ENCODE data around the gene MRC2. TPM values are rescaled to one million over a fixed set of nuclear protein-coding genes. Genes with fewer than 3 reads are reported as not detected.
"Not testable (repeated sequence)": the region's sequence is repeated elsewhere in the genome, so short reads cannot be mapped to it uniquely, and the experiment has no call there.

MRC2 gene
- polyA plus RNA-seq, 3 donors, result 0.04 TPM; not detected in 2

- H3K4me2 ChIP-seq (replicated peaks; ENCODE audit: extremely low read depth, low read length, poor library complexity, severe bottlenecking), result no peak overlapping the region
- no peaks in the 10 kb centered on the region for H3K79me2 ChIP-seq (ENCODE audit: insufficient read depth, low read length)
- no peaks in the 10 kb centered on the region for H3K36me3 Mint-ChIP-seq
- H4K20me1 ChIP-seq (ENCODE audit: insufficient read depth, low read length), result no peaks in the 10 kb centered on the region
- intact Hi-C loops (cut with micrococcal nuclease), result no loop called here
- 90% methylated on average over 10 of the region's 10 CpGs for WGBS (ENCODE audit: insufficient coverage)
- DNase-seq, result no peak
- H3K27ac ChIP-seq (ENCODE audit: low read depth in 1 of 2, low read length in 2 of 2), result no peak overlapping the region
- H3K4me1 ChIP-seq (ENCODE audit: control insufficient read depth in 1 of 2, insufficient read depth in 2 of 2, low read length in 2 of 2), result peaks cover 4 to 5% of the 10 kb centered on the region in 2 donors
- H3K27me3 ChIP-seq (ENCODE audit: control insufficient read depth in 2 of 2, insufficient read depth in 2 of 2, low read length in 2 of 2), result no peaks in the 10 kb centered on the region
- TF ChIP-seq, protein P1, sequence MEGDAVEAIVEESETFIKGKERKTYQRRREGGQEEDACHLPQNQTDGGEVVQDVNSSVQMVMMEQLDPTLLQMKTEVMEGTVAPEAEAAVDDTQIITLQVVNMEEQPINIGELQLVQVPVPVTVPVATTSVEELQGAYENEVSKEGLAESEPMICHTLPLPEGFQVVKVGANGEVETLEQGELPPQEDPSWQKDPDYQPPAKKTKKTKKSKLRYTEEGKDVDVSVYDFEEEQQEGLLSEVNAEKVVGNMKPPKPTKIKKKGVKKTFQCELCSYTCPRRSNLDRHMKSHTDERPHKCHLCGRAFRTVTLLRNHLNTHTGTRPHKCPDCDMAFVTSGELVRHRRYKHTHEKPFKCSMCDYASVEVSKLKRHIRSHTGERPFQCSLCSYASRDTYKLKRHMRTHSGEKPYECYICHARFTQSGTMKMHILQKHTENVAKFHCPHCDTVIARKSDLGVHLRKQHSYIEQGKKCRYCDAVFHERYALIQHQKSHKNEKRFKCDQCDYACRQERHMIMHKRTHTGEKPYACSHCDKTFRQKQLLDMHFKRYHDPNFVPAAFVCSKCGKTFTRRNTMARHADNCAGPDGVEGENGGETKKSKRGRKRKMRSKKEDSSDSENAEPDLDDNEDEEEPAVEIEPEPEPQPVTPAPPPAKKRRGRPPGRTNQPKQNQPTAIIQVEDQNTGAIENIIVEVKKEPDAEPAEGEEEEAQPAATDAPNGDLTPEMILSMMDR (IDR thresholded peaks at IDR 0.05), result no peak
- no peak overlapping the region for H2AFZ ChIP-seq (ENCODE audit: insufficient read depth, low read depth, low read length, poor library complexity, severe bottlenecking)
- H3K9me3 Mint-ChIP-seq, result peaks cover 0 to 6% (median 5%) of the 10 kb centered on the region in 7 donors
- H3K4me3 Mint-ChIP-seq, result no peak overlapping the region
- H3K27ac Mint-ChIP-seq, result no peak overlapping the region
- no peak overlapping the region for H3K4me3 ChIP-seq (replicated peaks in 1 of 3; ENCODE audit: low read depth in 2 of 3, low read length in 3 of 3)
- no peaks in the 10 kb centered on the region for H3K36me3 ChIP-seq (replicated peaks in 1 of 2; ENCODE audit: control insufficient read depth in 1 of 2, insufficient read depth in 2 of 2, low read length in 2 of 2)
- H3K4me1 Mint-ChIP-seq, result peaks cover 9% of the 10 kb centered on the region
- peaks cover 0 to 6% (median 4%) of the 10 kb centered on the region in 3 donors for H3K27me3 Mint-ChIP-seq (ENCODE audit: low read depth in 3 of 3)
- no peak overlapping the region for H3K9ac ChIP-seq (ENCODE audit: insufficient read depth, low read length, poor library complexity, severe bottlenecking)
- no peaks in the 10 kb centered on the region for H3K9me3 ChIP-seq (replicated peaks in 1 of 2; ENCODE audit: control insufficient read depth in 1 of 2, insufficient read depth in 1 of 2, low read length in 2 of 2)
Measured at GRCh38 chr17:62696256-62696655, 68.8 kb downstream of the MRC2 start.

- no peak overlapping the region for H3K4me3 ChIP-seq (replicated peaks in 1 of 3; ENCODE audit: low read depth in 2 of 3, low read length in 3 of 3)
- H3K9ac ChIP-seq (ENCODE audit: insufficient read depth, low read length, poor library complexity, severe bottlenecking), result no peak overlapping the region
- Mint-ChIP-seq H3K9me3 (peaks cover 0 to 6% (median 5%) of the 10 kb centered on the region in 7 donors), H3K36me3 (no peaks in the 10 kb centered on the region), H3K27me3 (ENCODE audit: low read depth in 3 of 3) (peaks cover 0 to 4% (median 4%) of the 10 kb centered on the region in 3 donors), H3K4me3 (no peak overlapping the region), H3K27ac (no peak overlapping the region), H3K4me1 (peaks cover 9% of the 10 kb centered on the region)
- TF ChIP-seq, protein P1 (IDR thresholded peaks at IDR 0.05), result no peak
- H3K27ac ChIP-seq (ENCODE audit: low read depth in 1 of 2, low read length in 2 of 2), result no peak overlapping the region
- H3K9me3 ChIP-seq (replicated peaks in 1 of 2; ENCODE audit: control insufficient read depth in 1 of 2, insufficient read depth in 1 of 2, low read length in 2 of 2), result no peaks in the 10 kb centered on the region
- no peaks in the 10 kb centered on the region for H3K27me3 ChIP-seq (ENCODE audit: control insufficient read depth in 2 of 2, insufficient read depth in 2 of 2, low read length in 2 of 2)
- H3K4me1 ChIP-seq (ENCODE audit: control insufficient read depth in 1 of 2, insufficient read depth in 2 of 2, low read length in 2 of 2), result peaks cover 4 to 5% of the 10 kb centered on the region in 2 donors
- H4K20me1 ChIP-seq (ENCODE audit: insufficient read depth, low read length), result no peaks in the 10 kb centered on the region
- 97% methylated on average over 23 of the region's 27 CpGs for WGBS (ENCODE audit: insufficient coverage)
- H3K4me2 ChIP-seq (replicated peaks; ENCODE audit: extremely low read depth, low read length, poor library complexity, severe bottlenecking), result no peak overlapping the region
- no peaks in the 10 kb centered on the region for H3K79me2 ChIP-seq (ENCODE audit: insufficient read depth, low read length)
- no peak for DNase-seq
- H3K36me3 ChIP-seq (replicated peaks in 1 of 2; ENCODE audit: control insufficient read depth in 1 of 2, insufficient read depth in 2 of 2, low read length in 2 of 2), result no peaks in the 10 kb centered on the region
- intact Hi-C loops (cut with micrococcal nuclease), result no loop called here
- no peak overlapping the region for H2AFZ ChIP-seq (ENCODE audit: insufficient read depth, low read depth, low read length, poor library complexity, severe bottlenecking)
Measured at GRCh38 chr17:62696726-62697490, 69.4 kb downstream of the MRC2 start.

- H3K27ac Mint-ChIP-seq; H3K27ac ChIP-seq (ENCODE audit: low read depth in 1 of 2, low read length in 2 of 2); H3K36me3 Mint-ChIP-seq; H3K9me3 Mint-ChIP-seq; H3K4me3 Mint-ChIP-seq; H4K20me1 ChIP-seq (ENCODE audit: insufficient read depth, low read length); H2AFZ ChIP-seq (ENCODE audit: insufficient read depth, low read depth, low read length, poor library complexity, severe bottlenecking); H3K79me2 ChIP-seq (ENCODE audit: insufficient read depth, low read length); H3K27me3 Mint-ChIP-seq (ENCODE audit: low read depth in 3 of 3); H3K4me2 ChIP-seq (replicated peaks; ENCODE audit: extremely low read depth, low read length, poor library complexity, severe bottlenecking); H3K9ac ChIP-seq (ENCODE audit: insufficient read depth, low read length, poor library complexity, severe bottlenecking); H3K9me3 ChIP-seq (replicated peaks in 1 of 2; ENCODE audit: control insufficient read depth in 1 of 2, insufficient read depth in 1 of 2, low read length in 2 of 2); DNase-seq; H3K27me3 ChIP-seq (ENCODE audit: control insufficient read depth in 2 of 2, insufficient read depth in 2 of 2, low read length in 2 of 2); H3K4me1 ChIP-seq (ENCODE audit: control insufficient read depth in 1 of 2, insufficient read depth in 2 of 2, low read length in 2 of 2); H3K36me3 ChIP-seq (replicated peaks in 1 of 2; ENCODE audit: control insufficient read depth in 1 of 2, insufficient read depth in 2 of 2, low read length in 2 of 2); H3K4me3 ChIP-seq (replicated peaks in 1 of 3; ENCODE audit: low read depth in 2 of 3, low read length in 3 of 3); intact Hi-C loops (cut with micrococcal nuclease): not testable (repeated sequence)
- peaks cover 10% of the 10 kb centered on the region for H3K4me1 Mint-ChIP-seq
- 100% methylated on average over 2 of the region's 11 CpGs for WGBS (ENCODE audit: insufficient coverage)
Measured at GRCh38 chr17:62698459-62698858, 71.0 kb downstream of the MRC2 start.
